Fibroblast of lung (primary cell): Measurements from ENCODE around the gene NAP1L4. TPM values are rescaled to one million over a fixed set of nuclear protein-coding genes. Genes with fewer than 3 reads are reported as not detected.
A peak's percentile ranks its signal among the peaks of the same experiment; 100 is the strongest.
"Not testable (repeated sequence)": the region's sequence is repeated elsewhere in the genome, so short reads cannot be mapped to it uniquely, and the experiment has no call there.

ENCODE experiments used
- DNase-seq, 2 donors: peaks; one replicate each; pipeline versions ENCODE4 v3.0.0 to v3.0.0-alpha.2; 2010; ENCODE audit warnings: low read depth in 2 of 2
- H2AFZ ChIP-seq: 2 replicates; pipeline ENCODE4 v1.5.1; 2012; ENCODE audit warnings: low read length, control low read depth, inconsistent platforms
- H3K27ac ChIP-seq: 2 replicates; pipeline ENCODE4 v1.5.1; 2011; ENCODE audit warnings: low read length, control low read depth; ENCODE audit not compliant: insufficient read depth
- H3K27me3 ChIP-seq: 2 replicates; pipeline ENCODE4 v1.5.1; 2011; ENCODE audit warnings: mild to moderate bottlenecking, low read length; ENCODE audit not compliant: control insufficient read depth, insufficient read depth
- H3K36me3 ChIP-seq: 2 replicates; pipeline ENCODE4 v1.5.1; 2011; ENCODE audit warnings: low read length; ENCODE audit not compliant: control insufficient read depth, insufficient read depth
- H3K4me1 ChIP-seq: 2 replicates; pipeline ENCODE4 v1.5.1; 2011; ENCODE audit warnings: low read length; ENCODE audit not compliant: control insufficient read depth, insufficient read depth; ENCODE audit errors: extremely low read depth
- H3K4me2 ChIP-seq: 2 replicates; pipeline ENCODE4 v1.5.1; 2011; ENCODE audit warnings: low read length, control low read depth; ENCODE audit not compliant: insufficient read depth; ENCODE audit errors: extremely low read depth
- H3K4me3 ChIP-seq, 4 experiments: fragments of 200-600 bp in 1 of 4; sonication (generic) in 1 of 4; replicated peaks in 1 of 4; 2 replicates each; pipeline ENCODE4 v1.5.1; 2011 to 2016; ENCODE audit warnings: low read length in 4 of 4, low read depth in 3 of 4, mild to moderate bottlenecking in 3 of 4, control low read depth in 2 of 4, inconsistent platforms in 1 of 4, mixed read lengths in 1 of 4; ENCODE audit not compliant: insufficient read depth in 1 of 4; ENCODE audit errors: control extremely low read depth in 1 of 4
- H3K79me2 ChIP-seq: 2 replicates; pipeline ENCODE4 v1.5.1; 2012; ENCODE audit warnings: mild to moderate bottlenecking, low read length, inconsistent platforms; ENCODE audit not compliant: control insufficient read depth, insufficient read depth
- H3K9ac ChIP-seq: 2 replicates; pipeline ENCODE4 v1.5.1; 2011; ENCODE audit warnings: mild to moderate bottlenecking, low read length, control low read depth; ENCODE audit not compliant: insufficient read depth
- H3K9me3 ChIP-seq: 2 replicates; pipeline ENCODE4 v1.5.1; 2012; ENCODE audit warnings: low read depth, low read length; ENCODE audit not compliant: control insufficient read depth, insufficient read depth
- H4K20me1 ChIP-seq: 2 replicates; pipeline ENCODE4 v1.5.1; 2011; ENCODE audit warnings: low read length; ENCODE audit not compliant: control insufficient read depth, insufficient read depth; ENCODE audit errors: extremely low read depth
- EZH2 ChIP-seq: IDR thresholded peaks from 2 replicates; pipeline ENCODE4 v1.5.1; 2012; ENCODE audit warnings: low read length, control low read depth, mild to moderate bottlenecking; ENCODE audit errors: missing control alignments
- polyA plus RNA-seq, 2 donors: library from polyadenylated mRNA; depleted of rRNA in 1 of 2; stranded (reverse) in 1 of 2; unstranded in 1 of 2; fragments of >200 nt; gene quantifications; 2 replicates each; pipeline ENCODE4 v1.2.1, GENCODE V29; 2011 to 2012; ENCODE audit warnings: missing spikeins in 1 of 2
- total RNA-seq: library from RNA; depleted of rRNA; stranded (reverse); fragments of >200 nt; gene quantifications from 2 replicates; pipeline ENCODE4 v1.2.1, GENCODE V29; 2014
- TF ChIP-seq, protein P1 (sequence below), 2 donors: IDR thresholded peaks in 1 of 2; conservative IDR thresholded peaks in 1 of 2; 1 replicate in 1 of 2; 2 replicates in 1 of 2; pipeline ENCODE4 v1.5.1; 2011 to 2012; ENCODE audit warnings: low read length in 2 of 2, control low read depth in 1 of 2, inconsistent platforms in 1 of 2, low read depth in 1 of 2, mild to moderate bottlenecking in 1 of 2

Gene NAP1L4
- total and polyA plus RNA-seq, 2 donors (not counting 1 experiment from before 2014, with no cell fraction given): 79.5 to 113 TPM

DNA sequence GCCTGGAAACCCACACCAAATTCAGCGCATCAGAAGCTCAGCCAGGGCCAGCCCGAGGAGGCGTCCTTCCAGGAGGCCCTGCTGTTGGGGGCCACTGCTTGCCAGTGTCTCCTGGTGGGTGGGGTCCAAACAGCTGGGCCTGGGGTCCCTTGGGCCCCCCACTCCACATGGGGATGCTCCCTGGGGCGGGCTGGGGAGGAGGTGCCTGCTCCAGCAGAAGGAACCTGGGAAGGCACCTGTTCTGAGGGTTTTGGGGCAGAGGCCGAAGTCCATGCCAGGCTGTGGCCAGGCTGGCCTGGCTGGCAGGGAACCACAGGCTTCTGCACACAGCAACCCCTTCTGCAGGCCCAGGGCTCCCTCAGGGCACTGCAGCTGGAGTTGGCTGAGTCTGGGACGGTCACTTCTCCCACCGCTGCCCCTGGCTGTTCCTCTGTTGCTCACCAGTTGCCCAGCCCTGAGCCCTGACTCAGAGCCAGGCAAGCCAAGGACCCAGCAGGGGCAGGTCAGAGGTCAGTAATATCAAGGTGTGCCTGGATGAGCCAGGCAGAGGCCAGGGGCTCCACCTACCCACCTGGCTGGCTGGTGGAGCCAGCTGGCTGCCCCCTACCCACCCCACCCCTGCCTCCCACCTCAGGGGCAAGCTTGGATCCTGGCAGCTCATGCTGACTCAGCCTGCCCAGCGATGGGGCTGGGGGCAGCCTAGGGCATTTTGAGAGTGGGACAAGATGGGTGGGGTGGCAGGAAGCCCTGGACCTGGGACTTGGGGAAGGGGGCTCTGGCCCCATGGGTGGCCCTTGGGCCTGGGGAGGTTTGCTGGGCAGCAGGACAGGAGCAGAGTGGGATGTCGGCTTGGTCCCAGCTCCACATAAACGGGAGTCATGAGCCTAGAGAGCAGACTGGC lies 51.0 kb downstream of the NAP1L4 start:
- Histone ChIP-seq H4K20me1 (no peaks in the 10 kb centered on the region), H2AFZ (no peak overlapping the region), H3K9ac (peak overlapping the region; percentile 37), H3K79me2 (no peaks in the 10 kb centered on the region), H3K36me3 (peaks cover 5% of the 10 kb centered on the region), H3K4me2 (no peak overlapping the region), H3K27me3 (no peaks in the 10 kb centered on the region), H3K27ac (peak overlapping the region; percentile 22), H3K9me3 (peaks cover 2% of the 10 kb centered on the region), H3K4me1 (peaks cover 8% of the 10 kb centered on the region), H3K4me3 (no peak overlapping the region)
- DNase-seq: no peak
- TF ChIP-seq, protein P1, sequence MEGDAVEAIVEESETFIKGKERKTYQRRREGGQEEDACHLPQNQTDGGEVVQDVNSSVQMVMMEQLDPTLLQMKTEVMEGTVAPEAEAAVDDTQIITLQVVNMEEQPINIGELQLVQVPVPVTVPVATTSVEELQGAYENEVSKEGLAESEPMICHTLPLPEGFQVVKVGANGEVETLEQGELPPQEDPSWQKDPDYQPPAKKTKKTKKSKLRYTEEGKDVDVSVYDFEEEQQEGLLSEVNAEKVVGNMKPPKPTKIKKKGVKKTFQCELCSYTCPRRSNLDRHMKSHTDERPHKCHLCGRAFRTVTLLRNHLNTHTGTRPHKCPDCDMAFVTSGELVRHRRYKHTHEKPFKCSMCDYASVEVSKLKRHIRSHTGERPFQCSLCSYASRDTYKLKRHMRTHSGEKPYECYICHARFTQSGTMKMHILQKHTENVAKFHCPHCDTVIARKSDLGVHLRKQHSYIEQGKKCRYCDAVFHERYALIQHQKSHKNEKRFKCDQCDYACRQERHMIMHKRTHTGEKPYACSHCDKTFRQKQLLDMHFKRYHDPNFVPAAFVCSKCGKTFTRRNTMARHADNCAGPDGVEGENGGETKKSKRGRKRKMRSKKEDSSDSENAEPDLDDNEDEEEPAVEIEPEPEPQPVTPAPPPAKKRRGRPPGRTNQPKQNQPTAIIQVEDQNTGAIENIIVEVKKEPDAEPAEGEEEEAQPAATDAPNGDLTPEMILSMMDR (conservative IDR thresholded peaks at IDR 0.05 in 1 of 2, IDR thresholded peaks at IDR 0.05 in 1 of 2; ENCODE audit: low read depth in 1 of 2, low read length in 2 of 2): no peak
- TF ChIP-seq EZH2: no peak

DNA sequence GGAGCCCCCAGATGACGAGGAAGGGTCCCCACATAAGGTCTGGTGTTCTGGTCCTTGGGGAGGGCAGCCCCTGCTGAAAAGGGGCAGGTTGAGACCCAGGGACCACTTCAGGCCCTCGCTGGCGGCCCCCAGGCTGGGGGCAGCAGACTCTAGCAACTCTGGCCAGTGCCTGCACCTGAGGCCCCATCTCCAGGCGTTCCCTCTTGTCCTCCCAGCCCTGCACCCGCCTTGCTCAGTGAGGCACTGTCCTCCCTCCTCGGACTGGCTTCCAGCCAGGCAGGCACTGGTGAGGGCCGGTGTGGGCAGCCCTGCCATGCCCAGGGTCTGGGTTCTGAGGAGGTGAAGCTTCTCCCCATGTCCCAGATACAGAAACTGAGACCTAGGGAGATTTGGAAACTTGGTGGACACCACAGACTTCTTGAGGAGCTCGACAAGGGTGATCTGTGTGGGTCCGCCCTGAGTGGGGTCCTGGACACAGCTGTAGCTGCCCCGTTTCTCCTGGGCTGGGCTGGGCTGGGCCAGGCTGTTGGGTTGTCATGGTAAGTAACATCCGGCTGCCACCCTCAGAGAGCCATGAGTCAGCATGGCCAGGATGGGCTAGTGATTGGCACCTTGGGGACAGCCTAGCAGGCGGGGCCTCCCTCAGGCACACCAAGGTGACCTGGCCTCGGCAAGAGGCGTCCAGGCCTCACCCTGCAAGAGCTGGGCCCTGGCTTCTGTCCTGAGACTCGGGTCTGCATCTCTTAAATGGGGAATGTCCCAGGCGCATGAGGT lies 51.8 kb downstream of the NAP1L4 start:
- Histone ChIP-seq H4K20me1 (no peaks in the 10 kb centered on the region), H3K9me3 (peaks cover 2% of the 10 kb centered on the region), H3K36me3 (peaks cover 5% of the 10 kb centered on the region), H3K4me1 (peaks cover 2% of the 10 kb centered on the region), H3K4me3 (no peak overlapping the region), H3K9ac (peak overlapping the region; percentile 37), H3K27me3 (no peaks in the 10 kb centered on the region), H3K4me2 (no peak overlapping the region), H3K27ac (peak overlapping the region; percentile 22), H3K79me2 (no peaks in the 10 kb centered on the region), H2AFZ (no peak overlapping the region)
- DNase-seq: no peak
- no peak for TF ChIP-seq EZH2
- TF ChIP-seq, protein P1 (conservative IDR thresholded peaks at IDR 0.05 in 1 of 2, IDR thresholded peaks at IDR 0.05 in 1 of 2; ENCODE audit: low read depth in 1 of 2, low read length in 2 of 2): no peak

DNA sequence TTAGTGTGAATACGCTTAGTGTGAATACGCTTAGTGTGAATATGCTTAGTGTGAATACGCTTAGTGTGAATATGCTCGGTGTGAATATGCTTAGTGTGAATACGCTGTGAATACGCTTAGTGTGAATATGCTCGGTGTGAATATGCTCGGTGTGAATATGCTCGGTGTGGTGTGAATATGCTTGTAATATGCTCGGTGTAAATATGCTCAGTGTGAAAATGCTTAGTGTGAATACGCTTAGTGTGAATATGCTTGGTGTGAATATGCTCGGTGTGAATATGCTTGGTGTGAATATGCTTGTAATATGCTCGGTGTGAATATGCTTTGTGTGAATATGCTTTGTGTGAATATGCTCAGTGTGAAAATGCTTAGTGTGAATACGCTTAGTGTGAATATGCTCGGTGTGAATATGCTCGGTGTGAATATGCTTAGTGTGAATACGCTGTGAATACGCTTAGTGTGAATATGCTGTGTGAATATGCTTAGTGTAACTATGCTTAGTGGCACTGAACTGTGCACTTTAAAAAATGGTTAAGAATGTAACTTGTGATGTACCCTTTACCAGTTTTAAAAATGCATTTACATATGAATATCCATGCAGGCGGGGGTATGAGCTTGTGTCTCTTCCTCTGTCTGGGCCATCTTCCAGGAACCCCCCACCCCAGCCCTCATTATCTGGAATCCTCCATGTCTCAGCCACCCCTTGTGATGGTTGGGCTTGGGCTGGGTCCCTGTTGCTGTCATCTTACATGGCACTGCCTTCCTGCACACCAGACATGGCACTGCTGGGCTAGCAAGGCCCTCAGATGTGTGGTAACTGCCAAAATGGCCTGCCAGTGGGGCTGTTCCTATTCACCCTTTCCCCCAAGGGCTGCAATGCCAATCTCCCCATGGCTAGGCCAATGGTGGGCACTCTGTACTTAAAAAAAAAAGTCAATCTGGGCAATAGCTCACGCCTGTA lies 53.4 kb downstream of the NAP1L4 start:
- H2AFZ ChIP-seq, H3K9ac ChIP-seq, H3K79me2 ChIP-seq, H4K20me1 ChIP-seq, H3K4me1 ChIP-seq, H3K27me3 ChIP-seq, H3K4me2 ChIP-seq, H3K9me3 ChIP-seq, DNase-seq, H3K36me3 ChIP-seq, H3K4me3 ChIP-seq, H3K27ac ChIP-seq: not testable (repeated sequence)

DNA sequence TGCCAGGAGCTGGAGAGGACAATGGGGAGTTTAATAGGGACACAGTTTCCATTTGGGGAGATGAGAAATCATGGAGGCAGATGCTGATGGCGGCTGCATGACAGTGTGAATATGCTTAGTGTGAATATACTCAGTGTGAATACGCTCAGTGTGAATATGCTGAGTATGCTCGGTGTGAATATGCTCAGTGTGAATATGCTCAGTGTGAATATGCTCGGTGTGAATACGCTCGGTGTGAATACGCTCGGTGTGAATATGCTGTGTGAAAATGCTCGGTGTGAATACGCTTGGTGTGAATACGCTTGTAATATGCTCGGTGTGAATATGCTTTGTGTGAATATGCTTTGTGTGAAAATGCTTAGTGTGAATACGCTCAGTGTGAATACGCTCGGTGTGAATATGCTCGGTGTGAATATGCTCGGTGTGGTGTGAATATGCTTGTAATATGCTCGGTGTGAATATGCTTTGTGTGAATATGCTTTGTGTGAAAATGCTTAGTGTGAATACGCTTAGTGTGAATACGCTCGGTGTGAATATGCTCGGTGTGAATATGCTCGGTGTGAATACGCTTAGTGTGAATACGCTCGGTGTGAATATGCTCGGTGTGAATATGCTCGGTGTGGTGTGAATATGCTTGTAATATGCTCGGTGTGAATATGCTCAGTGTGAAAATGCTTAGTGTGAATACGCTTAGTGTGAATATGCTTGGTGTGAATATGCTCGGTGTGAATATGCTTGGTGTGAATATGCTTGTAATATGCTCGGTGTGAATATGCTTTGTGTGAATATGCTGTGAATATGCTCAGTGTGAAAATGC lies 54.3 kb downstream of the NAP1L4 start:
- H3K9me3 ChIP-seq, H2AFZ ChIP-seq, H3K27me3 ChIP-seq, H3K79me2 ChIP-seq, H3K4me3 ChIP-seq, H3K9ac ChIP-seq, H4K20me1 ChIP-seq, H3K4me2 ChIP-seq, H3K27ac ChIP-seq, H3K4me1 ChIP-seq, H3K36me3 ChIP-seq: not testable (repeated sequence)
- peak; percentile 15 to 29 for DNase-seq
